K562 (cell line): ENCODE measurements around the gene PTK7. TPM values are rescaled to one million over a fixed set of nuclear protein-coding genes. Genes with fewer than 3 reads are reported as not detected.
A peak's percentile ranks its signal among the peaks of the same experiment; 100 is the strongest.

ENCODE experiments used
- BHLHE40 ChIP-seq: IDR thresholded peaks from 2 replicates; pipeline ENCODE4 v1.6.1; 2011; ENCODE audit warnings: low read length, improper control_type of control experiment
- BRD9 ChIP-seq: fragments of 450-650 bp; IDR thresholded peaks from 2 replicates; pipeline ENCODE4 v1.6.1; 2018; ENCODE audit warnings: low read depth; ENCODE audit not compliant: partially characterized antibody
- HMG20B ChIP-seq: fragments of 250-450 bp; sonication (Bioruptor Pico); IDR thresholded peaks from 2 replicates; pipeline ENCODE4 v1.5.0; 2021; ENCODE audit warnings: mild to moderate bottlenecking
- KAT7 ChIP-seq: sonication (generic); formaldehyde crosslinking; IDR thresholded peaks from 2 replicates; pipeline ENCODE4 v1.8.0; 2022; ENCODE audit warnings: missing genetic modification reagents, mild to moderate bottlenecking, borderline replicate concordance
- KDM2B ChIP-seq: fragments of 250-450 bp; sonication (Bioruptor Pico); IDR thresholded peaks from 2 replicates; pipeline ENCODE4 v1.8.0; 2021; ENCODE audit warnings: mild to moderate bottlenecking, moderate library complexity
- LARP7 ChIP-seq: fragments of 450-650 bp; IDR thresholded peaks from 2 replicates; pipeline ENCODE4 v1.6.1; 2016
- MAZ ChIP-seq, 2 experiments: fragments of 450-650 bp in 1 of 2; sonication (generic) in 1 of 2; formaldehyde crosslinking; IDR thresholded peaks in 1 of 2; conservative IDR thresholded peaks in 1 of 2; 2 replicates each; pipeline versions ENCODE4 v1.4.0 to v1.5.0; 2020; ENCODE audit warnings: mild to moderate bottlenecking in 1 of 2, missing genetic modification reagents in 1 of 2
- MED1 ChIP-seq: sonication (generic); formaldehyde crosslinking; IDR thresholded peaks from 2 replicates; pipeline ENCODE4 v1.8.1; 2023; ENCODE audit warnings: missing genetic modification reagents, borderline replicate concordance
- NONO ChIP-seq, 2 experiments: fragments of 200-400 bp in 1 of 2; fragments of 450-650 bp in 1 of 2; formaldehyde crosslinking in 1 of 2; IDR thresholded peaks; 2 replicates each; pipeline ENCODE4 v1.6.1; 2017; ENCODE audit warnings: low read depth in 2 of 2, mild to moderate bottlenecking in 2 of 2, moderate library complexity in 2 of 2, low read length in 1 of 2
- PHF8 ChIP-seq: fragments of 200-600 bp; sonication (generic); IDR thresholded peaks from 2 replicates; pipeline ENCODE4 v1.6.1; 2012; ENCODE audit warnings: mixed run types, mild to moderate bottlenecking, inconsistent platforms, low read length, moderate library complexity, borderline replicate concordance
- U2AF1 ChIP-seq: fragments of 200-400 bp; formaldehyde crosslinking; optimal IDR thresholded peaks from 2 replicates; pipeline ENCODE3; 2017; ENCODE audit warnings: mild to moderate bottlenecking, low read depth, low read length, moderate library complexity
- ZBTB7A ChIP-seq: IDR thresholded peaks from 2 replicates; pipeline ENCODE4 v1.6.1; 2011; ENCODE audit warnings: low read depth, mild to moderate bottlenecking, low read length, moderate library complexity, borderline replicate concordance; ENCODE audit not compliant: control insufficient read depth
- ZFPM2 ChIP-seq: fragments of 250-450 bp; sonication (Bioruptor Pico); IDR thresholded peaks from 2 replicates; pipeline ENCODE4 v1.5.1; 2022; ENCODE audit warnings: mild to moderate bottlenecking
- ZNF12 ChIP-seq: sonication (generic); formaldehyde crosslinking; IDR thresholded peaks from 2 replicates; pipeline ENCODE4 v1.4.0; 2020; ENCODE audit warnings: mild to moderate bottlenecking, missing genetic modification reagents
- ZNF23 ChIP-seq: fragments of 250-450 bp; sonication (Bioruptor Pico); IDR thresholded peaks from 2 replicates; pipeline ENCODE4 v1.4.0; 2020; ENCODE audit warnings: mild to moderate bottlenecking
- ZNF24 ChIP-seq: fragments of 450-650 bp; IDR thresholded peaks from 2 replicates; pipeline ENCODE4 v1.6.1; 2016
- ZNF354B ChIP-seq: fragments of 250-450 bp; sonication (Bioruptor Pico); IDR thresholded peaks from 2 replicates; pipeline ENCODE4 v1.4.0; 2020
- ZNF764 ChIP-seq: fragments of 250-450 bp; sonication (Bioruptor Pico); IDR thresholded peaks from 2 replicates; pipeline ENCODE4 v1.4.0; 2020; ENCODE audit warnings: low read depth, mild to moderate bottlenecking, moderate library complexity
- ZNF778 ChIP-seq: fragments of 450-650 bp; formaldehyde crosslinking; IDR thresholded peaks from 2 replicates; pipeline ENCODE4 v1.4.0; 2020; ENCODE audit warnings: mild to moderate bottlenecking, moderate library complexity
- polyA plus RNA-seq, 8 experiments: library from polyadenylated mRNA; depleted of rRNA in 4 of 8; stranded (reverse) in 5 of 8; unstranded in 3 of 8; fragments of >200 nt; fragmentation: Nextera tagmentation in 2 of 8; fragmentation: Illumina TruSeq in 1 of 8; extraction: Ambion mirVana in 2 of 8; extraction: Trizol in 1 of 8; gene quantifications; 2 replicates each; pipeline versions ENCODE4 v1.2.1 to v1.2.3, GENCODE V29; 2011 to 2014; ENCODE audit warnings: inconsistent platforms in 1 of 8, missing spikeins in 1 of 8
- total RNA-seq, 7 experiments: library from RNA; depleted of rRNA in 6 of 7; stranded (reverse); fragments of >200 nt in 6 of 7; fragmentation: Illumina TruSeq in 2 of 7; extraction: Trizol in 2 of 7; gene quantifications; 2 replicates each; pipeline versions ENCODE4 v1.2.1 to v1.2.3, GENCODE V29; 2011 to 2021; ENCODE audit warnings: low replicate concordance in 1 of 7
- TF ChIP-seq, protein P1 (sequence below): fragments of 450-650 bp; formaldehyde crosslinking; IDR thresholded peaks from 2 replicates; pipeline ENCODE4 v1.4.0; 2020; ENCODE audit warnings: mild to moderate bottlenecking
- TF ChIP-seq, protein P2 (sequence below): sonication (generic); formaldehyde crosslinking; IDR thresholded peaks from 2 replicates; pipeline ENCODE4 v1.8.0; 2022; ENCODE audit warnings: mild to moderate bottlenecking, missing genetic modification reagents, borderline replicate concordance
- TF ChIP-seq, protein P3 (sequence below): fragments of 250-450 bp; sonication (Bioruptor Pico); IDR thresholded peaks from 2 replicates; pipeline ENCODE4 v1.9.0; 2021; ENCODE audit warnings: mild to moderate bottlenecking
- TF ChIP-seq, protein P4 (sequence below): sonication (generic); formaldehyde crosslinking; IDR thresholded peaks from 2 replicates; pipeline ENCODE4 v1.4.0; 2020; ENCODE audit warnings: mild to moderate bottlenecking, missing genetic modification reagents

PTK7 gene
- total and polyA plus RNA-seq, 9 of the 15 experiments (the other 6 are each of a cell fraction or from before 2014, with no cell fraction given) = 0.20 to 6.8 (median 4.2) TPM

- TF ChIP-seq ZNF24 (0 out of 2 replicates have a peak, but pooled peaks have one; percentile 40), HMG20B (CRISPR knock-in tag) (peak; percentile 82; the same call in 1 of the 2 replicates), ZNF12 (peak; percentile 64; the same call in 1 of the 2 replicates), ZNF778 (CRISPR knock-in tag) (no peak), KAT7 (no peak), ZBTB7A (peak; percentile 91), ZNF354B (CRISPR knock-in tag) (no peak), U2AF1 (peak; percentile 82), KDM2B (CRISPR knock-in tag) (peak; percentile 75; the same call in 1 of the 2 replicates), MAZ (CRISPR knock-in tag; conservative IDR thresholded peaks at IDR 0.05 in 1 of 2, IDR thresholded peaks at IDR 0.05 in 1 of 2) (peak; percentile 95 to 98), LARP7 (peak; percentile 75; the same call in 1 of the 2 replicates), ZFPM2 (CRISPR knock-in tag) (peak; percentile 80), BRD9 (peak; percentile 84), PHF8 (peak; percentile 96), ZNF23 (peak; percentile 86), MED1 (CRISPR knock-in tag) (no peak), BHLHE40 (peak; percentile 23; the same call in 1 of the 2 replicates), NONO (IDR thresholded peaks at IDR 0.05; ENCODE audit: low read depth in 2 of 2, low read length in 1 of 2) (peak in 1 of 2 experiments; percentile 83; a peak in 3 of 4 replicates), ZNF764 (CRISPR knock-in tag) (peak; percentile 78)
- TF ChIP-seq, protein P1, sequence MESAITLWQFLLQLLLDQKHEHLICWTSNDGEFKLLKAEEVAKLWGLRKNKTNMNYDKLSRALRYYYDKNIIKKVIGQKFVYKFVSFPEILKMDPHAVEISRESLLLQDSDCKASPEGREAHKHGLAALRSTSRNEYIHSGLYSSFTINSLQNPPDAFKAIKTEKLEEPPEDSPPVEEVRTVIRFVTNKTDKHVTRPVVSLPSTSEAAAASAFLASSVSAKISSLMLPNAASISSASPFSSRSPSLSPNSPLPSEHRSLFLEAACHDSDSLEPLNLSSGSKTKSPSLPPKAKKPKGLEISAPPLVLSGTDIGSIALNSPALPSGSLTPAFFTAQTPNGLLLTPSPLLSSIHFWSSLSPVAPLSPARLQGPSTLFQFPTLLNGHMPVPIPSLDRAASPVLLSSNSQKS (CRISPR knock-in tag) = peak; percentile 91; the same call in 1 of the 2 replicates
- TF ChIP-seq, protein P2, sequence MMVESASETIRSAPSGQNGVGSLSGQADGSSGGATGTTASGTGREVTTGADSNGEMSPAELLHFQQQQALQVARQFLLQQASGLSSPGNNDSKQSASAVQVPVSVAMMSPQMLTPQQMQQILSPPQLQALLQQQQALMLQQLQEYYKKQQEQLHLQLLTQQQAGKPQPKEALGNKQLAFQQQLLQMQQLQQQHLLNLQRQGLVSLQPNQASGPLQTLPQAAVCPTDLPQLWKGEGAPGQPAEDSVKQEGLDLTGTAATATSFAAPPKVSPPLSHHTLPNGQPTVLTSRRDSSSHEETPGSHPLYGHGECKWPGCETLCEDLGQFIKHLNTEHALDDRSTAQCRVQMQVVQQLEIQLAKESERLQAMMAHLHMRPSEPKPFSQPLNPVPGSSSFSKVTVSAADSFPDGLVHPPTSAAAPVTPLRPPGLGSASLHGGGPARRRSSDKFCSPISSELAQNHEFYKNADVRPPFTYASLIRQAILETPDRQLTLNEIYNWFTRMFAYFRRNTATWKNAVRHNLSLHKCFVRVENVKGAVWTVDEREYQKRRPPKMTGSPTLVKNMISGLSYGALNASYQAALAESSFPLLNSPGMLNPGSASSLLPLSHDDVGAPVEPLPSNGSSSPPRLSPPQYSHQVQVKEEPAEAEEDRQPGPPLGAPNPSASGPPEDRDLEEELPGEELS (CRISPR knock-in tag) = peak; percentile 62; the same call in 1 of the 2 replicates
- TF ChIP-seq, protein P3, sequence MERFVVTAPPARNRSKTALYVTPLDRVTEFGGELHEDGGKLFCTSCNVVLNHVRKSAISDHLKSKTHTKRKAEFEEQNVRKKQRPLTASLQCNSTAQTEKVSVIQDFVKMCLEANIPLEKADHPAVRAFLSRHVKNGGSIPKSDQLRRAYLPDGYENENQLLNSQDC (CRISPR knock-in tag) = peak; percentile 8; the same call in 1 of the 2 replicates
- TF ChIP-seq, protein P4, sequence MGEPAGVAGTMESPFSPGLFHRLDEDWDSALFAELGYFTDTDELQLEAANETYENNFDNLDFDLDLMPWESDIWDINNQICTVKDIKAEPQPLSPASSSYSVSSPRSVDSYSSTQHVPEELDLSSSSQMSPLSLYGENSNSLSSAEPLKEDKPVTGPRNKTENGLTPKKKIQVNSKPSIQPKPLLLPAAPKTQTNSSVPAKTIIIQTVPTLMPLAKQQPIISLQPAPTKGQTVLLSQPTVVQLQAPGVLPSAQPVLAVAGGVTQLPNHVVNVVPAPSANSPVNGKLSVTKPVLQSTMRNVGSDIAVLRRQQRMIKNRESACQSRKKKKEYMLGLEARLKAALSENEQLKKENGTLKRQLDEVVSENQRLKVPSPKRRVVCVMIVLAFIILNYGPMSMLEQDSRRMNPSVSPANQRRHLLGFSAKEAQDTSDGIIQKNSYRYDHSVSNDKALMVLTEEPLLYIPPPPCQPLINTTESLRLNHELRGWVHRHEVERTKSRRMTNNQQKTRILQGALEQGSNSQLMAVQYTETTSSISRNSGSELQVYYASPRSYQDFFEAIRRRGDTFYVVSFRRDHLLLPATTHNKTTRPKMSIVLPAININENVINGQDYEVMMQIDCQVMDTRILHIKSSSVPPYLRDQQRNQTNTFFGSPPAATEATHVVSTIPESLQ (CRISPR knock-in tag) = peak; percentile 91; the same call in 1 of the 2 replicates
Observed at GRCh38 chr6:43053545-43054205, 22.4 kb upstream of the PTK7 start, which contains the start of gene CUL7 (continued).
